AG04450 (cell line): ENCODE data around the gene PHF10. TPM values are rescaled to one million over a fixed set of nuclear protein-coding genes. Genes with fewer than 3 reads are reported as not detected.

Experiments
- CTCF ChIA-PET: fragments of 300-600, 350-600 bp; formaldehyde crosslinking; extraction: SDS; loops from one replicate; lab custom pipeline; 2022; ENCODE audit warnings: antibody characterized with exemption, inconsistent platforms; lab: Charles Lee
- POLR2A ChIA-PET: fragments of 350-600 bp; formaldehyde crosslinking; extraction: SDS; loops from one replicate; lab custom pipeline; 2021; ENCODE audit warnings: antibody characterized with exemption, inconsistent platforms; lab: Yijun Ruan, JAX
- DNase-seq: peaks from one replicate; pipeline ENCODE4 v3.0.0-alpha.2; 2011; ENCODE audit warnings: low read depth, low spot score
- H3K27ac ChIP-seq: one replicate; pipeline ENCODE4 v1.5.1; 2012; ENCODE audit warnings: low read depth, low read length, control low read depth
- H3K27me3 ChIP-seq: one replicate; pipeline ENCODE4 v1.6.0; 2012; ENCODE audit warnings: low read length; ENCODE audit not compliant: control insufficient read depth, insufficient read depth
- H3K4me3 ChIP-seq: 2 replicates; pipeline ENCODE4 v1.5.1; 2011; ENCODE audit warnings: mild to moderate bottlenecking, low read depth, low read length, control low read depth
- H3K9me3 ChIP-seq: 2 replicates; pipeline ENCODE4 v1.5.1; 2012; ENCODE audit warnings: low read length; ENCODE audit not compliant: control insufficient read depth, insufficient read depth
- CTCF ChIP-seq: IDR thresholded peaks from 2 replicates; pipeline ENCODE4 v1.5.1; 2011; ENCODE audit warnings: low read depth, low read length, control low read depth, inconsistent platforms
- polyA plus RNA-seq: library from polyadenylated mRNA; depleted of rRNA; stranded (reverse); fragments of >200 nt; gene quantifications from 2 replicates; pipeline ENCODE4 v1.2.3, GENCODE V29; 2011; rRNA removed

PHF10 gene
- polyA plus RNA-seq, 1 experiment: 25.9 TPM

GRCh38 chr6:169656546-169657283, 67.6 kb downstream of the PHF10 start:
- H3K9me3 ChIP-seq: peaks cover 8% of the 10 kb centered on the region
- no peak overlapping the region for H3K27ac ChIP-seq
- DNase-seq: no peak
- no peaks in the 10 kb centered on the region for H3K27me3 ChIP-seq
- H3K4me3 ChIP-seq: no peak overlapping the region
- CTCF ChIA-PET: no interaction called here
- TF ChIP-seq CTCF: no peak
- POLR2A ChIA-PET: no interaction called here

- Histone ChIP-seq H3K27me3 (no peaks in the 10 kb centered on the region), H3K9me3 (peaks cover 8% of the 10 kb centered on the region), H3K27ac (peak overlapping the region; percentile 52), H3K4me3 (peak overlapping the region; percentile 63)
- CTCF ChIA-PET: no interaction called here
- TF ChIP-seq CTCF: peak; percentile 48
- DNase-seq: peak; percentile 29
- POLR2A ChIA-PET: no interaction called here
Observed at GRCh38 chr6:169654598-169655391, 69.5 kb downstream of the PHF10 start.

Other genes with a start within 250 kb of the PHF10 start
- 20.0 and 20.5 TPM in 2 replicates for gene WDR27, start 22.5 kb downstream of the PHF10 start, polyA plus RNA-seq
- 32.8 and 35.9 TPM in 2 replicates for gene C6orf120, start 22.4 kb downstream of the PHF10 start, polyA plus RNA-seq
- gene DYNLT2, start 27.1 kb upstream of the PHF10 start, polyA plus RNA-seq: 0.46 and 0.64 TPM in 2 replicates
- gene ERMARD, start 27.1 kb upstream of the PHF10 start, polyA plus RNA-seq: 24.8 and 26.8 TPM in 2 replicates